PC-9 (cell line): ENCODE results near the gene KIT.

Experiments used
- CTCF ChIP-seq: fragments of 200-600 bp; sonication (generic); conservative IDR thresholded peaks from 2 replicates; pipeline ENCODE4 v1.6.1; 2017; ENCODE audit warnings: mixed run types, antibody characterized with exemption, mild to moderate bottlenecking, moderate library complexity
- EZH2 ChIP-seq: fragments of 200-600 bp; sonication (generic); IDR thresholded peaks from 2 replicates; pipeline ENCODE4 v1.8.0; 2017; ENCODE audit warnings: antibody characterized with exemption, low read depth

DNA sequence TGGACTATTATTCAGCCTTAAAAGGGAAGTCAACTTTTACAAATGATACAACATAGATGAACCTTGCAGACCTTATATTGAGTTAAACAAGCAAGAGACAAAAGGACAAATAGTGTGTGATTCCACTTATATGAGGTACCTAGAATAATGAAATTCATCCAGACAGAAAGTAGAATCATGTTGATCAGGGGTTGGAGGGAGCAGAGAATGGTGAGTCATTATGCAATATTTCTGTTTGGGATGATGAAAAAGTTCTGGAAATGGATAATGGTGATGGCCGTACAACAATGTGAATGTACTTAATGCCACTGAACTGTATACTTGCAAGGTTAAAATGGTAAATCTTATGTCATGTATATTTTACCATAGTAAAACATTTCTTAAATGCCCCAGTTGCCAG lies 22.1 kb downstream of the KIT start:
- TF ChIP-seq CTCF (no peak), EZH2 (no peak)
